C4-2B (cell line): ENCODE data around the gene HEATR3.

Experiments used
- ZFX ChIP-seq: fragments of 450-650 bp; IDR thresholded peaks from 2 replicates; pipeline ENCODE4 v1.6.1; 2017
- TF ChIP-seq, protein P1 (sequence below): fragments of 450-650 bp; conservative IDR thresholded peaks from 2 replicates; pipeline ENCODE4 v1.5.1; 2017; ENCODE audit warnings: mild to moderate bottlenecking

GRCh38 chr16:50066482-50067289 lies 916 bp downstream of the HEATR3 start:
- TF ChIP-seq, protein P1, sequence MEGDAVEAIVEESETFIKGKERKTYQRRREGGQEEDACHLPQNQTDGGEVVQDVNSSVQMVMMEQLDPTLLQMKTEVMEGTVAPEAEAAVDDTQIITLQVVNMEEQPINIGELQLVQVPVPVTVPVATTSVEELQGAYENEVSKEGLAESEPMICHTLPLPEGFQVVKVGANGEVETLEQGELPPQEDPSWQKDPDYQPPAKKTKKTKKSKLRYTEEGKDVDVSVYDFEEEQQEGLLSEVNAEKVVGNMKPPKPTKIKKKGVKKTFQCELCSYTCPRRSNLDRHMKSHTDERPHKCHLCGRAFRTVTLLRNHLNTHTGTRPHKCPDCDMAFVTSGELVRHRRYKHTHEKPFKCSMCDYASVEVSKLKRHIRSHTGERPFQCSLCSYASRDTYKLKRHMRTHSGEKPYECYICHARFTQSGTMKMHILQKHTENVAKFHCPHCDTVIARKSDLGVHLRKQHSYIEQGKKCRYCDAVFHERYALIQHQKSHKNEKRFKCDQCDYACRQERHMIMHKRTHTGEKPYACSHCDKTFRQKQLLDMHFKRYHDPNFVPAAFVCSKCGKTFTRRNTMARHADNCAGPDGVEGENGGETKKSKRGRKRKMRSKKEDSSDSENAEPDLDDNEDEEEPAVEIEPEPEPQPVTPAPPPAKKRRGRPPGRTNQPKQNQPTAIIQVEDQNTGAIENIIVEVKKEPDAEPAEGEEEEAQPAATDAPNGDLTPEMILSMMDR = no peak
- TF ChIP-seq ZFX = peak; percentile 60; the same call in 1 of the 2 replicates
